HG03025 (cell line): ENCODE data around the gene KMT5C.

Experiments
- ATAC-seq: cut with Tn5 transposase; IDR thresholded peaks from one replicate; pipeline ENCODE4 v1.9.1; 2021; ENCODE audit warnings: mild to moderate bottlenecking, moderate library complexity; ENCODE audit not compliant: unreplicated experiment, low FRiP score

KMT5C gene

GRCh38 chr19:55345818-55346724 is 6.4 kb downstream of the KMT5C start:
- no peak for ATAC-seq

DNA sequence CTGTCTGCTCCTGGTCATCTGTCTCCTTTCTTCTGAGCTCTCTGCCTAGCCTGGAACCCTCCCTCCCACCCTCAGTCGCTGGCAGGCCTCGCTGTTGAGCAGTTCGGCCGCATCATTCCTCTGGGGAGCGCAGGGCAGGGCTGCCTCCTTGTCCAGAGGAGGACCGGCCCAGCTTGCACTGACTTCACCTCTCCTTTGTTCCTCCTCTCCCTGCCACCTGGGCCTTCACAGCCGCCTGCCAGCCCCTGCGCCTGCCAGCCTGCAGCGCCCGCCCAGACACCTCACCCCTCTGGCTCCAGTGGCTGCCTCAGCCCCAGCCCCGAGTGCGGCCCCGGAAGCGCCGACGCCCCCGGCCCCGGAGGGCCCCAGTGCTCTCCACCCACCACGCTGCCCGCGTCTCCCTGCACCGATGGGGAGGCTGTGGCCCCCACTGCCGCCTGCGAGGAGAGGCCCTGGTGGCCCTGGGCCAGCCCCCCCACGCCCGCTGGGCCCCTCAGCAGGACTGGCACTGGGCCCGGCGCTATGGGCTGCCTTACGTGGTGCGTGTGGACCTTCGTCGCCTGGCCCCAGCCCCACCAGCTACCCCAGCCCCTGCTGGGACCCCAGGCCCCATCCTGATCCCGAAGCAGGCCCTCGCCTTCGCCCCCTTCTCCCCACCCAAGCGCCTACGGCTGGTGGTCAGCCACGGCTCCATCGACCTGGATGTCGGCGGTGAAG is 7.2 kb downstream of the KMT5C start:
- ATAC-seq = no peak

GRCh38 chr19:55347442-55348009 is 7.8 kb downstream of the KMT5C start:
- no peak for ATAC-seq

- ATAC-seq = no peak
Measured at GRCh38 chr19:55348317-55349034, 8.8 kb downstream of the KMT5C start.

DNA sequence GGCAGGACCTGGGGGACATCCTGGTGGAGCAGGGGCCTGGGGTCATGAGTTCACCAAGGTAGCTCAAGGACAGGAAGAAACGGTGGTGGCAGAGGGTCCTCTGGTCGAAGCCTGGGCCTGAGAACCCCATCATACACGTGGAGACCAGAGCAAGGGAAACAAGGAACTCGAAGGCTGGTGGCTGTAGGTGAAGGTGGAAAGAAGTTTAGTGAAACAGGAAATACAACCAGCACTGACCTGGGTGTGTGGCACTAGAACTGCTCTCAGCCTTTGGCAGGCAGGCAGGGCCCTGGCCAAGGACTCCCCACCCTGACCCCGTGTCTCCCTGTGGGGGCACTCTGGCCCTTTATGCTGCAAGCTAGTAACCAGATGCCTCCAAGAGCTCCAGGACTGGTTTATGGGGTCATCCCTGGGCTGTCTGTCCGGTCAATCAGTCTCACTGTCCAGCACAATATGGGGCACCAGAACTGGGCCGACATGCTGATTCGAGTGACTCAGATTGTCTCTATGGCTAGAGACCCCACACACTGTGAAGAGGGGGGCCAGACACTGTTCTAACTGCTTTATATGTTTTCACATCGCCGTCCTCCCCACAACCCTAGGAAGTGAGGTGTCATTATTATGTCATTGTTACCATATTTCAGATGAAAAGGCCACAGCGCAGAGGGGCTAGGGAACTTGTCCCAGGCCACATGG is 11.1 kb downstream of the KMT5C start:
- ATAC-seq = no peak

- no peak for ATAC-seq
Measured at GRCh38 chr19:55352040-55352439, 12.4 kb downstream of the KMT5C start.

DNA sequence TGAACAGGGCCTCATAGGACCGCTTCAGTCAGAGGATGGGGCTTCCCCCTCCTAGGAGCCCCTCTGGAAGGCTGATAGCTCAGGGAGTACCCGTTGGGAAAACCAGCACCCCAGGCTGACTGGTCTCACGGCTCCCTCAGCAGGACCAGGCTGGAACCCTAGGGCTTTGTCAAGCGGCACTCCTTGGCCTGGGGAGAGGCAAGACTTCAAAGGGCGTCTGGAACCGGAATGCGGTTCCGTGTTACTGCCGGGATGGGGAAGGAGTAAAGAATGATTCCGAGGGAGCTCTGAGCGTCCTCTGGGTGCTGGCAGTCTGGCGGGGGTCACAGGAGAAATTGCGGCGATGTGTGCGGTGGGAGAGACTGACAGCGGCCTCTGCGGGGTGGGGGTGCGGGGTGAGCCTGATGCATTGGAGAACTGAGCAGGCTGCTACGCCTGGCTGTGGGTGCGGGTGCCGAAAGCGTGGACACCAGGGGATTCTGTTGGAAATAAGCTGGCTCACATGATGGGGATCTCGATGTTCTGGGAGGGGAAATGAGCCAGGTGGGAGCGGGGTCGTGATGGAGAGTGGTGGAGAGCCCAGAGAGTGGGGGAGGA is 13.0 kb downstream of the KMT5C start:
- ATAC-seq = no peak

DNA sequence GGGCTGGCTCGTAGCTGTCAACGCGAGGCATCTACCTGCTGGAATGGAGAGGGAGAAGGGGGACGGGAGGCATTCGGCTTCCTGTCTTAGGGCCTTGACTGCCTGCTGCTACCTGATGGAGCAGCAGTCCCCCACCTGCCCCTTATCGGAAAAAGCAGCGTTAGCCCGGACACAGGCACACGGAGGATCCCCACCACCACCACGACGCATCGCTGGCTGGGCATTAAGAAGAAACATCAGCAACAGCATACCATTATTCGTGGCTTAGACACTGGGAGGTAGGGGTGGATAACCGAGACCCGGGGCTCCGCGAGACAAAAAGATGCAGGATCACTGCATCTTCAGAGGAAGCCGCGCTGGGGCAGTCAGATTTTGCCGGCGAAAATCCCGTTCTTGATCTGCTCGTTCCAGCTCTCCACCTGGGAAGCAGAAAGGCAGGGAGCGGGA is 13.7 kb downstream of the KMT5C start:
- no peak for ATAC-seq

DNA sequence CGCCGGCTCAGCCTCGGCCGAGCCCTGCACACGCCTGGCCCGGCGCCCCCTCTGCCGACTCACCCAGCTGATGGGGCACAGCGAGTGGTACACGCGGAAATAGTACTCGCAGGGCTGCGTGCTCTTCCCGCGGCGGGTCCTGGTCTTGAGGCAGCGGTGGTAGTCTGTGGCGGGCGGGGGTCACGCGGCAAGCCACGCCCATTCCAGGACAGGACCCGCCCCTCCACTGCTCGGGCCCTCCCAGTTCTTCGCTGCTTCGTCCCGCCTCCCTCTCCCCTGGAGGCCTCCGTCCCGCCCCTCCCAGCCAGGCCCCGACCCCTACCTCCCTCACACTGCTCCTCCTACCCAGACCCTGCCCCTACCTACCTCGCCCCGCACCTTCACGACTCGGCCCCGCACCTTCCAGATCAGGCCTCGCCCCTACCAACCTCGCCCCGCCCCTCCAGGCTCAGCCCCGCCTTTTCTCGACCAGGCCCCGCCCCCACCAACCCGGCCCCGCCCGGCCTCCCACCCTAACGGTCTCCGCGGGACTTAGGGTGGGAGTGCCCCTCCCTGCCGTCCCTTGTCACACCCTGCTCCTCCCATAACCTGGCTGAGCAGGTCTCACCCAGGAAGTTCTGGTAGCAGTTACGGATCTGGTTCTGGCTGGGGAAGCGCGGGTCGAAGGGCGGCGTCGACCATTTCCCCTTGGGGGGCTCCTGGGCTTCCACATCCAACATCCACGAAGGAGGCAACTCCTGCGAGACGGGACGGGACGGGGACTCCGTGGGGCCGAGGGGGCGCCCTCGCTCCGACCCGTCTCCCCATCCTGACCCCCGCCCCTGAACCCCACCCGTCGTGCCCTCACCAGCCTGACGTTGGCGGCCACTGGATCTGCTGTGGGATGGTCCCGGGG is 14.4 kb downstream of the KMT5C start:
- ATAC-seq = no peak

- no peak for ATAC-seq
Measured at GRCh38 chr19:55354698-55355212, 15.1 kb downstream of the KMT5C start, which contains the start of gene COX6B2. COX6B2 (minus strand) TSS chr19:55354719; CDS start chr19:55354521, 198 bp downstream.

DNA sequence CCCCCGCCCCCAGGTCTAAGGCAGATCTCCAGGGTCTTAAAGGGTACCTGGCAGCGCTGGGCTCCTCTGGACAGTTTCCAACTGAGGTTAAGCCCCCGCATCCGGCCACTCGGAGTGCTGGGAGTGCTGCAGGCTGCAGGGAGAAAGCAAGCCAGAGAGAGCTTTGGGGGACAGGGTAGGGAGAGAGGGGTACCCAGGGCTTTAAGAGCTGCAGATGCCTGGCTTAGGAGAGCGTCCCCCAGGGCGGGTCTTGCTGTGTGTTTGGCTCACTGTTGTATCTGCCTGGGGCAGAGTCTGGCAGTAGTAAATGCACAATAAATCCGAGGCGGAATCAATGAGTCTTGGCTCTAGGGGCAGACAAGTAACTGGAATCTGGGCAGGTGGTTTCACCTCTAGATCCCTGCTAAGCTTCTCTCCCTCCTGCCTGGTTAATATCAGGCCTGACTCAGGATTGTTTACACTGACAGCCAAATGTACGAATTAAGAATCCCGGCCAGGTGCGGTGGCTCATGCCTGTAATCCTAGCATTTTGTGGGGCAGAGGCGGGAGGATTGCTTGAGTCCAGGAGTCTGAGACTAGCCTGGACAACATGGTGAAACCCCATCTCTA is 15.6 kb downstream of the KMT5C start:
- ATAC-seq = no peak

GRCh38 chr19:55358493-55358892 is 18.8 kb downstream of the KMT5C start:
- no peak for ATAC-seq

DNA sequence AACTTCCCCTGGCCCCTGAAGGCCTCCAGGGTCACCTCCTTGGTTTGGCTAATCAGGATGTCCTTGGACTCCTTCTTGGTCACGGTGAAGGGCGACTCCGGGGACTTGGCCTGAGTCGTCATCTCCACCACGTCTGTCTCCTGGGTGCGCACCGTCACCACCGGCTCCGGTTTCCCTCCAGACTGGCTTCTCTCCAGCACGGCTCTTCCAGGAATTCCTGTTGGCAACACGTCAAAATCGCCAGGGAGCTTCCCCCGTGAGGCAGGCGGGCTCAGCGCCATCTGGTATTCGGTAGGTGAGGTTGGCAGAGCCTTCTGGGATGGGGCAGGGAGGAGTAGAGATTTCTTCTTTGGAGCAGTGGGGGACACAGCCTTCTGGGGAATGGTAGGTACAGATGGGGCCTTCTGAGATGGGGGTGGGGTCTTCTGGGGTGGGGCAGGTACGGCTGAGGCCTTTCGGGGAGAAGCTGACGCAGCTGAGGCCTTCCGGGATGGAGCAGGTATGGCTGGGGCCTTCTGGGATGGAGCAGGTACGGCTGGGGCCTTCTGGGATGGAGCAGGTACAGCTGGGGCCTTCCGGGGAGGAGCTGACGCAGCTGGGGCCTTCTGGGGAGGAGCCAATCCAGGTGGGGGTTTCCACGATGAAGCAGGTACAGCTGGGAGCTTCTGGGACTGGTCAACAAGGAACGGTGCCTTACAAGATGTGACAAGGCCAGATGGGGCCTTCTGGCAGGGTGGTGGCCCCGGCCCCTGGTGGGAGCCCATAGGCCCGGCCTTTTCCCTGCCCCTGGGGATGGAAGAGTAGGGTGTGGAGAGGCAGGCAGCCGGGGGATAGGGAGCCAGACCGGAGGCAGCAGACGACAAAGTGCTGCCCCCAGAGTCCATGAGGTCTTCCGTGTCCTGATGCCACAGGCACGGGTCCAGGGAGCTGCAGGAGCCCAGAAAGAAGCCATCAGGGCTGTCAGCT is 19.6 kb downstream of the KMT5C start:
- ATAC-seq = no peak

GRCh38 chr19:55360902-55361301 is 21.2 kb downstream of the KMT5C start:
- no peak for ATAC-seq

DNA sequence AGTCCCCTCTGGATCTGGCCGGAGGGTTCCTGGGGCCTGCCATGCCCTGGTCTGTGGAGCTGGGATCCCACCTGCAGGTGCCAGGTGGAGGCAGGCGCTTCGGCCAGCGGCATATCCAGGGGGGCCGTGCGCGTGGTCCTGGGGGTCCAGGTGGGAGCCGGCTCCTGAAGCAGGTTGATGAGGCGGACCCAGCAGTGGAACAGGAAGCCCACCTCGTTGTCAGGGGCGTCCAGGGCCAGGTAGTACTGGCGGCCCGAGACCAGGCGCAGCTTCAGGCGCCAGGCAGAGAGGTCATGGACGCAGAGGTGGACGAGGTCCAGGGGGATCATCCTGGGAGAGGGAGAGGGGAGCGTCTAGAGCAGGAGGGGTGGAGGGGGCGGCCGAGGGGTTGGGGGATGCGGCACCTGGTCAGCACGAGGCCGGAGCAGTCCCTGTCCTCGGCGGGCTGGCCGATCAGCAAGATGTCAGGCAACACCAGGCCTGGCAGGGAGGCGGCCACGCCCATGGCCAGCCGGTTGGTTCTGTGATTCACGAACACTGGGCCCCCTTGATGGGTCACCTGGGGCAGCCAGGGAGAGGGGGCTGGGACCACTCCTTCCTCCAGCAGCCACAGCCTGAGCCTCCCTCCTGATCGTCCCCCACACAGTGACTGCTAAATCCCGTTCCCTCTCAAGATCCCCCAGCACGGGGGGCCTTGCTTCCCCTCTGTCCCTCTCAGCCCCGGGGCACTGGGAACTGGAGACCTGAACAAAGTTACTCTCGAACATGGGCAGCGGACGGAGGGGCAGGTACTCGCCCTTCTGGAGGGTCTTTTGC is 22.7 kb downstream of the KMT5C start:
- ATAC-seq = no peak
